ENCODE data around the gene GPA33.

GRCh38 chr1:167135281-167135840, 45.2 kb upstream of the GPA33 start:
- TF ChIP-seq POLR2A (IDR thresholded peaks at IDR 0.05; ENCODE audit: extremely low read depth, insufficient read length) = no peak
- TF ChIP-seq, protein P1, sequence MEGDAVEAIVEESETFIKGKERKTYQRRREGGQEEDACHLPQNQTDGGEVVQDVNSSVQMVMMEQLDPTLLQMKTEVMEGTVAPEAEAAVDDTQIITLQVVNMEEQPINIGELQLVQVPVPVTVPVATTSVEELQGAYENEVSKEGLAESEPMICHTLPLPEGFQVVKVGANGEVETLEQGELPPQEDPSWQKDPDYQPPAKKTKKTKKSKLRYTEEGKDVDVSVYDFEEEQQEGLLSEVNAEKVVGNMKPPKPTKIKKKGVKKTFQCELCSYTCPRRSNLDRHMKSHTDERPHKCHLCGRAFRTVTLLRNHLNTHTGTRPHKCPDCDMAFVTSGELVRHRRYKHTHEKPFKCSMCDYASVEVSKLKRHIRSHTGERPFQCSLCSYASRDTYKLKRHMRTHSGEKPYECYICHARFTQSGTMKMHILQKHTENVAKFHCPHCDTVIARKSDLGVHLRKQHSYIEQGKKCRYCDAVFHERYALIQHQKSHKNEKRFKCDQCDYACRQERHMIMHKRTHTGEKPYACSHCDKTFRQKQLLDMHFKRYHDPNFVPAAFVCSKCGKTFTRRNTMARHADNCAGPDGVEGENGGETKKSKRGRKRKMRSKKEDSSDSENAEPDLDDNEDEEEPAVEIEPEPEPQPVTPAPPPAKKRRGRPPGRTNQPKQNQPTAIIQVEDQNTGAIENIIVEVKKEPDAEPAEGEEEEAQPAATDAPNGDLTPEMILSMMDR (IDR thresholded peaks at IDR 0.05; ENCODE audit: low read depth, low read length) = no peak

All from NB4 (cell line).